Nephron progenitor cell (in vitro differentiated cells): ENCODE data around the gene CKM.
A peak's percentile ranks its signal among the peaks of the same experiment; 100 is the strongest.

Source experiments
- DNase-seq: peaks from one replicate; pipeline ENCODE4 v3.0.0; 2021
- H3K27ac Mint-ChIP-seq: 2 replicates; pipeline ENCODE4 v1.8.0; 2021; ENCODE audit warnings: mild to moderate bottlenecking, moderate library complexity, mixed read lengths
- H3K27me3 Mint-ChIP-seq: 2 replicates; pipeline ENCODE4 v1.8.0; 2021; ENCODE audit warnings: mild to moderate bottlenecking, low read depth, mixed read lengths; ENCODE audit not compliant: poor library complexity
- H3K36me3 Mint-ChIP-seq: 2 replicates; pipeline ENCODE4 v1.8.0; 2021; ENCODE audit warnings: low read depth, mixed read lengths
- H3K4me1 Mint-ChIP-seq: 2 replicates; pipeline ENCODE4 v1.8.0; 2021; ENCODE audit warnings: mixed read lengths
- H3K4me3 Mint-ChIP-seq: 2 replicates; pipeline ENCODE4 v1.8.0; 2021; ENCODE audit warnings: mild to moderate bottlenecking, moderate library complexity, mixed read lengths
- H3K9me3 Mint-ChIP-seq: 2 replicates; pipeline ENCODE4 v1.8.0; 2021; ENCODE audit warnings: mild to moderate bottlenecking, moderate library complexity, mixed read lengths
- TF ChIP-seq, protein P1 (sequence below): fragments of 200-600 bp; sonication (generic); IDR thresholded peaks from 2 replicates; pipeline ENCODE4 v1.5.0; 2021; ENCODE audit warnings: antibody characterized with exemption

CKM gene

DNA sequence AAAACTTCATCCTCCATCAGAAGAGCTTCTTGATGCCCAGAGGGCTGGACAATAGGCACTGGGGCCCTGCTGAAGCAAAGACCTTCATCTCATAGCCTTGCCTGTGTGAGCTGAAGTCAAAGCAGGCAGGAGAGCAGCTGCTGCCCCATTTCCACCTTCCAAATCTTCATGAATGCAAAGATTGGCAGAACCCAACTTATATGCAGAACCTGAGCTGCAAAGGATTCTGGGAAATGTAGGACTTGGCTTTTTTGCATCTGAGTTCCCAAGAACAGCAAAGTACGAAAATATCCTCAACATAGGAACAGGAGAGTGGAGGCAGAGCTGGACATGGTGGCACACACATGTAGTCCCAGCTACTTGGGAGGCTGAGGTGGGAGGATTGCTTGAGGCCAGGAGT lies 30.8 kb downstream of the CKM start:
- Mint-ChIP-seq H3K9me3 (peaks cover 4% of the 10 kb centered on the region), H3K4me3 (no peak overlapping the region), H3K27ac (no peak overlapping the region), H3K27me3 (peaks cover 5% of the 10 kb centered on the region), H3K36me3 (peaks cover 72% of the 10 kb centered on the region), H3K4me1 (no peaks in the 10 kb centered on the region)
- no peak for DNase-seq
- TF ChIP-seq, protein P1, sequence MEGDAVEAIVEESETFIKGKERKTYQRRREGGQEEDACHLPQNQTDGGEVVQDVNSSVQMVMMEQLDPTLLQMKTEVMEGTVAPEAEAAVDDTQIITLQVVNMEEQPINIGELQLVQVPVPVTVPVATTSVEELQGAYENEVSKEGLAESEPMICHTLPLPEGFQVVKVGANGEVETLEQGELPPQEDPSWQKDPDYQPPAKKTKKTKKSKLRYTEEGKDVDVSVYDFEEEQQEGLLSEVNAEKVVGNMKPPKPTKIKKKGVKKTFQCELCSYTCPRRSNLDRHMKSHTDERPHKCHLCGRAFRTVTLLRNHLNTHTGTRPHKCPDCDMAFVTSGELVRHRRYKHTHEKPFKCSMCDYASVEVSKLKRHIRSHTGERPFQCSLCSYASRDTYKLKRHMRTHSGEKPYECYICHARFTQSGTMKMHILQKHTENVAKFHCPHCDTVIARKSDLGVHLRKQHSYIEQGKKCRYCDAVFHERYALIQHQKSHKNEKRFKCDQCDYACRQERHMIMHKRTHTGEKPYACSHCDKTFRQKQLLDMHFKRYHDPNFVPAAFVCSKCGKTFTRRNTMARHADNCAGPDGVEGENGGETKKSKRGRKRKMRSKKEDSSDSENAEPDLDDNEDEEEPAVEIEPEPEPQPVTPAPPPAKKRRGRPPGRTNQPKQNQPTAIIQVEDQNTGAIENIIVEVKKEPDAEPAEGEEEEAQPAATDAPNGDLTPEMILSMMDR = no peak

DNA sequence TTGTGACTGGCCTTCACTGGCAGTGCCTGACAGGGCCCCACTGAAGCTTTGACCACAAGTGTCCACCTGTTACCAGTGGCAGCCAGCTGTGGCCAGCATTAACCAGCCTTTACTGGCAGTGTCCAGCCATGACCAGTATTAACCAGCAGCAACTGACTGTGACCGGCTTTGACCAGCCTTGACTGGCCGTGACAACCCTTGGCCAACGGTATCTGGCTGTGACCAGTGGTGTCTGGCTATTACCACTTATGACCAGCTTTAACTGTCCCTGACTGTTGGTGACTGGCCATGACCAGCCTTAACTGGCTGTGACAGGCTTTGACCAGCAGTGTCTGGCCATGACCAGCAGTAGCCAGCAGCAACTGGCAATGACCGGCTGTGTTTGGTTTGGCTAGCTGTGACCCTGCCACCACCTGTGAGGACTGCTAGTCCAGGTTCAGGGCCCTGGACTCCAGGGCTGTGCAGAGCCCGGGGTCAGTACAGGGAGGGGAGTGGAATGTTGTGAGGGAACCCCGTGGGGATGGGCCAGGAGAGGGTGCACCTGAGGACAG lies 32.2 kb downstream of the CKM start:
- TF ChIP-seq, protein P1 = no peak
- no peak overlapping the region for H3K4me3 Mint-ChIP-seq
- no peaks in the 10 kb centered on the region for H3K4me1 Mint-ChIP-seq
- DNase-seq = no peak
- H3K27me3 Mint-ChIP-seq = peaks cover 5% of the 10 kb centered on the region
- H3K9me3 Mint-ChIP-seq = peaks cover 4% of the 10 kb centered on the region
- peaks cover 73% of the 10 kb centered on the region for H3K36me3 Mint-ChIP-seq
- peak overlapping the region; percentile 89 for H3K27ac Mint-ChIP-seq

GRCh38 chr19:45283443-45284033 lies 39.1 kb downstream of the CKM start:
- Mint-ChIP-seq H3K27me3 (no peaks in the 10 kb centered on the region), H3K4me1 (no peaks in the 10 kb centered on the region), H3K9me3 (peaks cover 9% of the 10 kb centered on the region), H3K4me3 (no peak overlapping the region), H3K36me3 (peaks cover 77% of the 10 kb centered on the region), H3K27ac (no peak overlapping the region)
- DNase-seq = no peak
- TF ChIP-seq, protein P1 = no peak

GRCh38 chr19:45280471-45280961 lies 42.2 kb downstream of the CKM start:
- Mint-ChIP-seq H3K36me3 (peaks cover 69% of the 10 kb centered on the region), H3K27me3 (no peaks in the 10 kb centered on the region), H3K9me3 (peaks cover 9% of the 10 kb centered on the region), H3K4me3 (no peak overlapping the region), H3K27ac (no peak overlapping the region), H3K4me1 (no peaks in the 10 kb centered on the region)
- TF ChIP-seq, protein P1 = no peak
- DNase-seq = no peak

GRCh38 chr19:45279587-45280192 lies 43.0 kb downstream of the CKM start:
- Mint-ChIP-seq H3K4me3 (no peak overlapping the region), H3K27ac (no peak overlapping the region), H3K9me3 (peaks cover 9% of the 10 kb centered on the region), H3K36me3 (peaks cover 64% of the 10 kb centered on the region), H3K4me1 (no peaks in the 10 kb centered on the region), H3K27me3 (no peaks in the 10 kb centered on the region)
- DNase-seq = no peak
- TF ChIP-seq, protein P1 = no peak
